ENCODE data around the gene SCNM1.

DNA sequence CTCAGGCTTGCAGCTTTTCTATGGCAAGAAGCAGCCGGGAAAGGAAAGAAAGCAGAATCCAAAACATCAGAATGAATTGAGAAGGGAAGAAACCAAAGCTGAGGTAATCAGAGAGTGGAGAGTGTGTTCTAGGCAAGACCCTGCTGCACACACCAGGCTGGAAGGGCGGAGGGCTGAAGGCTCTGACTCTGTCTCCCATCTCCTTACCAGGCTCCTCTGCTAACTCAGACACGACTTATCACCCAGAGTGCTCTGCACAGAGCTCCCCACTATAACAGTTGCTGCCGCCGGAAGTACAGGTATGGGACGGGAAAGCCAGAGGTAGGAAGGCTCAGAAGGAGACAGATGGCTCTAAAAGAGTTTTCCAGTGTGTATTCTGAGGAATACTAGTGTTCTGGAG lies 1.2 kb downstream of the SCNM1 start:
- TF ChIP-seq, protein P1, sequence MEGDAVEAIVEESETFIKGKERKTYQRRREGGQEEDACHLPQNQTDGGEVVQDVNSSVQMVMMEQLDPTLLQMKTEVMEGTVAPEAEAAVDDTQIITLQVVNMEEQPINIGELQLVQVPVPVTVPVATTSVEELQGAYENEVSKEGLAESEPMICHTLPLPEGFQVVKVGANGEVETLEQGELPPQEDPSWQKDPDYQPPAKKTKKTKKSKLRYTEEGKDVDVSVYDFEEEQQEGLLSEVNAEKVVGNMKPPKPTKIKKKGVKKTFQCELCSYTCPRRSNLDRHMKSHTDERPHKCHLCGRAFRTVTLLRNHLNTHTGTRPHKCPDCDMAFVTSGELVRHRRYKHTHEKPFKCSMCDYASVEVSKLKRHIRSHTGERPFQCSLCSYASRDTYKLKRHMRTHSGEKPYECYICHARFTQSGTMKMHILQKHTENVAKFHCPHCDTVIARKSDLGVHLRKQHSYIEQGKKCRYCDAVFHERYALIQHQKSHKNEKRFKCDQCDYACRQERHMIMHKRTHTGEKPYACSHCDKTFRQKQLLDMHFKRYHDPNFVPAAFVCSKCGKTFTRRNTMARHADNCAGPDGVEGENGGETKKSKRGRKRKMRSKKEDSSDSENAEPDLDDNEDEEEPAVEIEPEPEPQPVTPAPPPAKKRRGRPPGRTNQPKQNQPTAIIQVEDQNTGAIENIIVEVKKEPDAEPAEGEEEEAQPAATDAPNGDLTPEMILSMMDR (IDR thresholded peaks at IDR 0.05 in 2 of 3, conservative IDR thresholded peaks at IDR 0.05 in 1 of 3; ENCODE audit: borderline replicate concordance in 1 of 3, insufficient read depth in 1 of 3, low read depth in 2 of 3, low read length in 2 of 3), result no peak
- no peak for TF ChIP-seq ZFX (IDR thresholded peaks at IDR 0.05)
